ENCODE measurements around the gene CARM1.
"Not testable (repeated sequence)": the region's sequence is repeated elsewhere in the genome, so short reads cannot be mapped to it uniquely, and the experiment has no call there.

CARM1 gene

DNA sequence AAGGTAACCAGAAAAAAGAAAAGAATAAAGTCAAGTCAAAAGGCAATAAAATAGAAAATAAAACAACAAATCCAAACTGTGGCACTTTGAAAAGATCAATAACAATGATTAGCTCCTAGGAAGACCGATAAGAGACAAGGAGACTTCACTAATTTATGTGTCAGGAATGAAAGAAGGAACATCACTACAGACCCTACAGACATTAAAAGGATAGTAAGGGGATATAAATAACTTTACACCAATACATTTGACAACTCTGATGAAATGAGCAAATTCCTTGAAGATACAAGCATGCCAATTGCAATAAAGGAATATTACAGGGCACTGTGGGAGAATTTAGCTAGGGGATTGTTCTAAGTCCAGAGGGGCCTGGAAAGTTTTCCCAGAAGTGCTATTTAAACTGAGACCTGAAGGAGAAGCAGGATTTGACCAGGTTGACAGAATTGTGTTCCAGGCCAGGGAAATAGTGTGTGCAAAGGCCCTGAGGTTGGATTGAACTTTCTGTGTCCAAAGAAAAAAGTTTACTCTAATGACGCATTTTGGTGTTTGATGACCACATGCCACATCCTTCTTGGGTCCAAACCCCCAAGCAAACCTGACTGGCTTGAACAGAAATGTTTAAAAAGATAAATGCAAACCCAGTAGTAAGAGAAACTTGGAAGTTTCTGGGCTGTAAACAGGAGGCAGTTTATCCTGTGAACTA is 24.7 kb upstream of the CARM1 start:
- no peak for DNase-seq (ENCODE audit: low spot score)

DNA sequence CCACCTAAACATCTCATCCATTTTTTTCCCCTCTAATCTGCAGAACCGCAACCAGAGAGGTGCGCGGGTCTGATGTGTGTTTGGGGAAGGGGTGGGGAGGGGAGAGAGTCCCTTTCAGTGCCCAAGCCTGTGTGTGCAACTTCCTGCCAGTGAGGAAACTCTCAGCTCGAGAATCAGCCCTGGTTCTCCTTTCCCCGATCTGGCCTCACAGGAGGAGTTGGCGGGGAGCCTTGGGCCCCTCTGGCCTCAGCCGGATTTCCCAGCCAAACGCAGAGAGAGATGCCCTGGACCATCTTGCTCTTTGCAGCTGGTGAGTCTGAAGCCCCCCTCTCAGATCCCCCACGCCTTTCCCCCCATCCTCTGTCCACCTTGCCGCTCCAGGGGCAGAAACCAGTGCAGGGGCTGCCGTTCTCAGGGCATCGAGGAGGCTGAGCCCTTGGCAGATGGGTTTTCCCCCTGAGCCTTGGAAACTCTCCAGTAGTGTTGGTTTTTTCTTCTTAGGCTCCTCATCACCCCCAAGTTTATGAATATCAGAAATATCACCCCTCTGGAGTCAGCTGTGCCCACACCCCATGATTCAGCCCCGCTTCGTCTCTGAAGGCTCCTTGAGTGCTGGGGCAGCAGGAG is 23.0 kb upstream of the CARM1 start, which contains the start of gene C19orf38:
C19orf38 (plus strand) TSS at position 186 of the 627 bp plus-strand sequence; CDS start at position 280, 94 bp downstream.
- no peak for DNase-seq (ENCODE audit: low spot score)

DNA sequence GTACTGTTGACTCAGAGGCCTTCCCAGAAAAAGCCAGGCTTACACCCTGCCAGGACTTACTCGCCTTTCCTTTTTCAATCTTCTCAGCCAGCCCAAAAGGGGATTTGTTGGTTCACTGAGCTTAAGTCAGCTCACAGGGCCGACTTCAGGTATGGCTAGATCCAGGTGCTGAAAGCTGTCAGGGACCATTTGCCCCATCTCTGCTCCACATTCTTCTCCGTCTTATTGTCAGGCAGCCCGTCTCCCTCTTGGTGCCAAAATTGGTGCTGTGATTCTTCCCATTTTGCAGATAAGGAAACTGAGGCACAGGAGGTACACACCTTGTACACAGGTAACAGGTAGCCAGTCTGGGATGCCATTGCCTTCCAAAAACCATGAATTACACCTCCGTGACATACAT is 20.7 kb upstream of the CARM1 start:
- DNase-seq (ENCODE audit: low spot score), result no peak

DNA sequence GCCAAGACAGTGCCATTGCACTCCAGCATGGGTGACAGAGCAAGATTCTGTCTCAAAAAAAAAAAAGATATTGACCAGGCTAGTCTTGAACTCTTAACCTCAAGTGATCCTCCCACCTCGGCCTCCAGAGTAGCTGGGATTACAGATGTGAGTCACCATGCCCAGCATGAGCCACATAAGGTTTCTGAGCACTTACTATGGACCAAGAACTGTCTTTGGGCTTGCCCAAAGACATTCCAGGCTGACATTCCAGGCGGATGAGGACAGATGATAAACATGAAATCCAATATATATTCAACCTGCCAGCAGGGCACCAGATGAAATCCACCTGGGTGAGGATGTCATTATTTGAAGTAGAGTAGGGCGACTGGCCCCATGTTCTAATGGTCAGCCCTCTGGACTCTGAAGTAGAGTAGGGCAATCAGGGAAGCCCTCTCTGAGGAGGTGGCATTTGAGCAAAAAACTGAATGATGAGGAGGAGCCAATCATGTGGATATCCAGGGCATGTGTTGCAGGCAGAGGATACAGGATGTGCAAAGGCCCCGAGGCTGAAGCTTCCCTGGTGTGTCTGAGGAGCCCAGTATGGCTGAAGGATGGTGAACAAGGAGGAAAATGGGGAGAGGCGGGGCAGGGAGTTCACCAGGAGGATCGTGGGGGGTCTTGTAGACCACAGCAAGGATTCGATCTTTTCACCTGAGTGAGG is 19.1 kb upstream of the CARM1 start:
- no peak for DNase-seq (ENCODE audit: low spot score)

DNA sequence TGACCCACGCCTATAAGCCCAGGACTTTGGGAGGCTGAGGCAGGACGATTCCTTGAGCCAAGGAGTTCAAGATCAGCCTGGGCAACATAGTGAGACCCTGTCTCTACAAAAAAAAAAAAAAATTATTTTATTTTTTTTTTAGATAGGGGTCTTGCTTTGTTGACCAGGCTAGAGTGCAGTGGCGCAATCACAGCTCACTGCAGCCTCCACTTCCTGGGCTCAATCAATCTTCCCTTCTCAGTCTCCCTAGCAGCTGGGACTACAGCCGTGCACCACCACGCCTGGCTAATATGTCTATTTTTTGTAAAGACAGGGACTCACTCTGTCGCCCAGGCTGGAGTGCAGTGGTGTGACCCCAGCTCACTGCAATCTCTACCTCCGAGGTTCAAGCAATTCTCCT is 18.4 kb upstream of the CARM1 start:
- DNase-seq (ENCODE audit: low spot score), result no peak

DNA sequence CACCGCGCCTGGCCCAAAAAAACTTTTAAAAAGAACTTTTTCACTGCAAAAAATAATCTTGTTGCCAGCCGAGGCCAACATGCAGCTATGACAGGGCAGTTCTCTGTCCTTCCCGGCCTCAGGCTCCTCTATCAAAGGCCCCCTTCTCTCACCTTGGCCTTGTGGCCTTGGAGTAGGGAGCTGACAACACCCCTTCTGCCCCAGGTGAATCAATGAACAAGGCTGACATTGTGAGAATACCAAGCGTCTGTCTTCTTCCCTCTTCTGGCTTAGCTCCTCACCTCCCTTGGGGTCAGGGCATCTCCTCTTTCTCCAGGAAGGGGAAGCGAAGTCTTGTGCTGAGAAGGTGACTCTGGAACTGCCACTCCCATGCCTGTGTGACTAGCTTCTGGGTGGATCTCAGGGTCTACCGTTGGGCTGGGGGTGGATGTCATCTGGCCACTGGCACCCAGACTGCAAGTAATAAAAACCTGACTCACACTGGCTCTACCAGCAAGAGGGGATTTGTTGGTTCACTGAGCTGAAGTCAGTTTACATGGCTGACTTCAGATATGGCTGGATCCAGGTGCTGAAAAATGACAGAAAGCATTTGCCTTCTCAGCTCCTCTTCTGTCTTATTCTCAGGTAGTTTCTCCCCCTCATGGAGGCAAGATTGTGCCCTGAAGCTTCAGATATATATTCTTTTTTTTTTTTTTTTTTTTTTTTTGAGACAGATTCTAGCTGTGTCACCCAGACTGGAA is 16.8 kb upstream of the CARM1 start:
- DNase-seq (ENCODE audit: low spot score), result no peak

DNA sequence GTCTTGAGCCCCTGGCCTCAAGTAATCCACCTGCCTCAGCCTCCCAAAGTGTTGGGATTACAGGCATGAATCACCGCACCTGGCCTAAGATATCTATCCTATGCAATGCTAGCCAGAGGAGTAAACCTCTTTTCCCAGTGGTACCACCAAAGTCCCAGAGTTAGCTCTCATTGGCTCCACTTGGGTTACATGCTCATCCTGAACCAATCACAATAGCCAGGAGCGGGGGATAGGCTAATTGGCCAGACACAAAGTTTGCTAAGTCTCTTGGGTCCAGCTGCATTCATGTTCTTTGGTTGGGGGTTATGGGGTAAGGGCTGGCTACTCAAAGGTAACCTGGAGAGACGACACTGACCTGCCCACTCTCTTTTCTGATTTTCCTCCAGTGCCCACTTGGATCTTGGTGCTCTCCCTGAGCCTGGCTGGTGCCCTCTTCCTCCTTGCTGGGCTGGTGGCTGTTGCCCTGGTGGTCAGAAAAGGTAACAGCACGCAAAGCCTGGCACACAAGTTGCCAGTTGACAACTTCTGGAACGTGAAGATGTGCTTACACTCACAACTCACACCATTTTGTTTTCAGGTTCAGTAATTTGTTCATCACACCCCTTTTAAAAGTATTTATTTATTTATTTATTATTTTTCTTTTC is 15.4 kb upstream of the CARM1 start:
- no peak for DNase-seq (ENCODE audit: low spot score)

DNA sequence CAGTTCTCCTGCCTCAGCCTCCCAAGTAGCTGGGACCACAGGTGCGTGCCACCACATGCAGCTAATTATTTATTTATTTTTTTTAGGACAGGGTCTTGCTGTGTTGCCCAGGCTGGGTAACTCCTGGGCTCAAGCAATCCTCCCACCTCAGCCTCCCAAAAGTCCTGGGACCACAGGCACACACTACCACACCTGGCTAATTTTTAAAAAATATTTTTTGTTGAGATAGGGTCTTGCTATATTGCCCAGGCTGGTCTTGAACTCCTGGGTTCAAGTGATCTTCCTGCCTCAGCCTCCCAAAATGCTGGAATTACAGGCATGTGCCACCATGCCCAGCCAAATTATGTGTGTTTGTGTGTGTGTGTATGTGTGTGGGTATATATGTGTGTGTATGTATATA is 14.5 kb upstream of the CARM1 start:
- not testable (repeated sequence) for DNase-seq (ENCODE audit: low spot score)

DNA sequence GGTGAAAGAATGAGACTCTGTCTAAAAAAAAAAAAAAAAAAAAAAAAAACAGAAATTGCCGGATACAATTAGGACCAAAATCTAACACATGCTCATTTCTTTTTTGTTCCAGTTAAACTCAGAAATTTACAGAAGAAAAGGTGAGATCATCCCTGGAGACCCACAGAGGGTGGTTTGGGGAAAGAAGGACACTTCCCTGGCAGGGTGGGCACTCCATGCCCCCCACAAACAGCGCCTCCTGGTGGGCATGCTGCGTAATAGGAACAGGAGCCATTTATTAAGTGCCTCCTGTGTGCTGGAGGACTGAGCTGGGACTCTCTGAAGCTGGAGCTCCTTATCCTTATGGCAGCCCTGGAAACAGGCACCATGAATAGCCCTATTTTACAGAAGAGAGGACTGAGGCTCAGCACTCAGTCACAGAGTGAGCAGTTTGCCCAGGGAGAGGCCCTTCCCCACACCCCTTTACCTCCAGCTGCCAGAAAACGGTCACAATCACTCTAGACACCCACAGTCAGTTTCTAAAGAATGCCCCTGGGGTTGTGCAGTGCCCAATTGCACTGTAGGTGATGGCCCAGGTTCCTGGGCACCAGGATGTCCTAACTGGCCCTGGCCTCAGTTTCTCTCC is 13.0 kb upstream of the CARM1 start:
- no peak for DNase-seq (ENCODE audit: low spot score)

DNA sequence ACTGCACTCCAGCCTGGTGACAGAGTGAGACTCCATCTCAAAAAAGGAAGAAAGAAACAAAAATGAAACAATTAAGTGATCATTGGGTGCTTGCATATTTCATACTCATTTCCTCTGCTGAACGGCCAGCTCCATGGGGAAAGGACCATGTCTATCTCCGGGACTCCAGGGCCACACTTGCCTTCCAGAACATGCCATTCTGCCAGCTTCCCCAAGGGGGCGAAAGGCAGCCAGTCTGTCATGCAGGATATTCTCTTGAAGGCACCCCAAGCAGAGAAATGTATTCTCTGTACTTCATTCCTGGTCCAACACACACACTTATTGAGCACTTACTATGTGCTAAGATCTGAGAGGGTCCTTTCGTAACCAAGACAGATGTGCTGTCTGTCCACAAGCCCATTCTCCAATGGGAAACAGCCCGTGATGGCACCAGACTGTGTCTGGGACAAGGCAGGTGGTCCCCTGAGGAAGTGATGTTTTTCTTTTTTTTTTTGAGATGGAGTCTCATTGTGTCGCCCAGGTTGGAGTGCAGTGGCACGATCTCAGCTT is 10.2 kb upstream of the CARM1 start:
- DNase-seq (ENCODE audit: low spot score), result no peak

DNA sequence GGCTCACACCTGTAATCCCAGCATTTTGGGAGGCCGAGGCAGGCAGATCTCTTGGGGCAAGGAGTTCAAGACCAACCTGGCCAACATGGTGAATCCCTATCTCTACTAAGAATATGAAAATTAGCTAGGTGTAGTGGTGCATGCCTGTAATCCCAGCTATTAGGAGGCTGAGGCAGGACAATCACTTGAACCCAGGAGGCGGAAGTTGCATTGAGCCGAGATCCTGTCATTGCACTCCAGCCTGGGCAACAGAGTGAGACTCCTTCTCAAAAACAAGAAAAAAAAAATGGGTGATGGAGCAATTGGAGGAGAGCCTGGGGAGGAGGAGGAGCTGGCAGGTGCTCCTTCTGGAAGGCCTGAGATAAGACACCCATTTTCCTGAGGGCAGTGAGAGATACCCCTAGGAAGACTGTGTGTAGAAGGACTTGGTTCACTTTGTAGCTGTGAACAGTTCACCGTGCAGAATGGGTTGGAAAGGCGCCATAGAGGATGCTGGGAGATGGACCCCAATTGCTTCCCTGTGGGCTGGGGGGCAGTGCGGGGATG is 8.7 kb upstream of the CARM1 start:
- no peak for DNase-seq (ENCODE audit: low spot score)

DNA sequence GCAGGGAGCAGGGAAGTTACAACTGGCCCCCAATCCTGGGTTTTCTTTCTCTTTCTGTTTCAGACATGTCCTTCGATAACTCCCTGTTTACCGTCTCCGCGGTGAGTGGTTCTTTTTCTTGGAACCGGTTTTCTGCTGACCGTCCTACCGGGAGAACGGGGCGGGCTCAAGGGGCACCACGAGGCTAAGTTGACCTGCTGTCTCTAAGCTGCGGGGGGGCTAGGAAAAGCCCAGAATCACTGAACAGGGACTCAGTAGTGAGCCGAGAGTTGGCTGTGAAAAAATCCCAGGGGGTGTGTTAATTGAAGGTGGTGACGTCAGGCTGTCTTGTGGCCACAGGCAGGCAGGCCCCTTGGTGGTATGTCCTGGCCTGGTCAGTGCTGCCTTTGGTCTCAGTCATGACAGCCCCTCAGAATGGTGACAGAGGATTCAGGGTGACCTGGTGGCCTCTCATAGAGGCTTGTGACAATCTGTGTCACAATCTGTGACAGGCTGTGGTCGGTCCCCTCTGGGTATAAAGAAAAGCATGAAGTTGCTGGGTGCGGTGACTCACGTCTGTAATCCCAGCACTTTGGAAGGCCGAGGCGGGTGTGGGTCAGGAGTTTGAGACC is 8.1 kb upstream of the CARM1 start:
- no peak for DNase-seq (ENCODE audit: low spot score)

DNA sequence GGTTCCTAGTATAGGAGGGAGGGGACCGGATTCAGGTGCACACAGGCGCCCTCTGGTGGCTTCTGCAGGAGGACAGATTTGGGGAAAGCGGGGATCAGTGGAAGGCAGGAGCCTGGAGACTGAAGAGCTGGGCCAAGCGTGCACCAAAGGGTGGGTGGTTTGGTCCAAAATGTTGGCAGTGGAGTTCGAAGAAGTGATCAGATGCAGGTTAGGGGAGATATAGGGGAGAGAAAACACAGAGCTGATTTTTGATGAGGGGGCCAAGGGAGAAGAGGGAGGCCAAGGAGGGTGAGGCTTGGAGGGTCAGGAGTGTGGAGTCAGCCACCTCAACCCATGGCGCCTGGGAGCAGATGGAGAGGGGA is 6.8 kb upstream of the CARM1 start:
- DNase-seq (ENCODE audit: low spot score), result peak; percentile 87

DNA sequence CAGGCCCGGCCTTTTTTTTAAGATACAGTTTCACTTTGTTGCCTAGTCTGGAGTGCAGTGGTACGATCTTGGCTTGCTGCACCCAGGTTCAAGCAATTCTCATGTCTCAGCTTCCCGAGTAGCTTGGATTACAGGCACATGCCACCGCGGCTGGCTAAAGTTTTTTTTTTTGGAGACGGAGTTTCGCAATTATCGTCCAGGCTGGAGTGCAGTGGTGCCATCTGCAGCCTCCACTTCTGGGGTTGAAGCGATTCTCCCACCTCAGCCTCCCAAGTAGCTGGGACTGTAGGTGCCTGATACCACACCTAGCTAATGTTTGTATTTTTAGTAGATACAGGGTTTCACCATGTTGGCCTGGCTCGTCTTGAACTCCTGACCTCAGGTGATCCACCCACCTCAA is 4.9 kb upstream of the CARM1 start:
- no peak for DNase-seq (ENCODE audit: low spot score)

DNA sequence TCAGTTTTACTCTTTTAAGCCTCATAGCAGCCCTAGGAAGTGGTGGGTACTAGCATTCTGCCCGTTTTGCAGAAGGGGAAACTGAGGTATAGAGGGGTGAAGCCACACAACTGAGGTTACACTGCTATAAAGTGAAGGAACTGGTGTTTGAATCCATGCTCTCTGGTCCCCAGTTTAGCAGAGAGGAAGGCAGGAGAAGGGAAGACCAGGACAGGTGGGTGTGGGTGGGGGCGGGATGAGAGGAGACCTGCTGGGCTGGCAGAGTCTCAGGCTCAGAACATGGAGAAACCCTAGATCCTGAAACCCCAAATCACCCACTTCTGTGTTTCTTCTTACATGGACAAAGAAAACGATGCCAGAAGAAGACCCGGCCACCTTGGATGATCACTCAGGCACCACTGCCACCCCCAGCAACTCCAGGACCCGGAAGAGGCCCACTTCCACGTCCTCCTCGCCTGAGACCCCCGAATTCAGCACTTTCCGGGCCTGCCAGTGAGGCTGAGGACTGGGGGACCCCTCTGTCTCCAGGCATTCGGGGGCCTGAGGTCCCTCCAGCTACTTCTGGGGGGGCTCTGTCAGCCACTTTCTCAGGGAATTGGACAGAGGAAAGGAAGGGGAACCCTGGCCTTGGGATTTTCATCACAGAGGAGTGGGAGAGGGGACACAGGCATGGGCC is 2.3 kb upstream of the CARM1 start:
- no peak for DNase-seq (ENCODE audit: low spot score)

DNA sequence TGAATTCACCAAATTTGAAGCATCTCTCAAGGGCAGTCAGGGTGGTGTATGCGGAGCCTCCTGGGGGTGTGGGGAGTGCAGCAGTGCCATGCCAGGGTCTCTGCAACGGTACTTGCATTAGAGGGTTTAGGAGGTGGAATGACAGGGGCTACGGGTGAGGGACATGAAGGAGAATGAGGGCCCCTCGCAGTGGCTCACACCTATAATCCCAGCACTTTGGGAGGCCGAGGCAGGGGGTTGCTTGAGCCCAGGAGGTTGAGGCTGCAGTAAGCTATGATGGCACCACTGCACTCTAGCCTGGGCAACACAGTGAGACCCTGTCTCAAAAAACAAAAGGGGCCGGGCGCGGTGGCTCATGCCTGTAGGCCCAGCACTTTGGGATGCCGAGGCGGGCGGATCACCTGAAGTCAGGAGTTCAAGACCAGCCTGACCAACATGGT is 1.5 kb upstream of the CARM1 start:
- not testable (repeated sequence) for DNase-seq (ENCODE audit: low spot score)

DNA sequence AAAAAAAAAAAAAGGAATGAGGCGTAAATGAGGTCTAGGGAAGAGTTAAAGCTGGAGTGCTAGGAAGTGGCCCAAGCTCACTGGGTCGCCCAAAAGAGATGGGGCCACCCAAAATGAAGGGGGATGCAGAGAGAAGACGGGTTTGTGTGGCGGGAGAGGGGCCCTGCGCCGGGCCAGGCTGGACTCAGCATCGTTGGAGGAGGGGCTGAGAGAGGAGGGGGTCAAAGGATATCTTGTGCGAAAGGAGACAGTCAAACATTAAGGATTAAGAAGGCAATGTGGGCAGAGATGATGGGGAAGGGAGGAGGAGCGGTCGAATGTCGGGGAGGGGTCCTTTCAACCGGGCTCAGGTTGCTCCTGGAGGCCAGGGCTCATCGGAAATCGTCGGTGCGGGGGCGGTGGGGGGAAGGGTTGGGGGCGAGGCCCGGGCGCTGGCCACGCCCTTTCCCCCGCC is 825 bp upstream of the CARM1 start:
- DNase-seq (ENCODE audit: low spot score), result no peak

DNA sequence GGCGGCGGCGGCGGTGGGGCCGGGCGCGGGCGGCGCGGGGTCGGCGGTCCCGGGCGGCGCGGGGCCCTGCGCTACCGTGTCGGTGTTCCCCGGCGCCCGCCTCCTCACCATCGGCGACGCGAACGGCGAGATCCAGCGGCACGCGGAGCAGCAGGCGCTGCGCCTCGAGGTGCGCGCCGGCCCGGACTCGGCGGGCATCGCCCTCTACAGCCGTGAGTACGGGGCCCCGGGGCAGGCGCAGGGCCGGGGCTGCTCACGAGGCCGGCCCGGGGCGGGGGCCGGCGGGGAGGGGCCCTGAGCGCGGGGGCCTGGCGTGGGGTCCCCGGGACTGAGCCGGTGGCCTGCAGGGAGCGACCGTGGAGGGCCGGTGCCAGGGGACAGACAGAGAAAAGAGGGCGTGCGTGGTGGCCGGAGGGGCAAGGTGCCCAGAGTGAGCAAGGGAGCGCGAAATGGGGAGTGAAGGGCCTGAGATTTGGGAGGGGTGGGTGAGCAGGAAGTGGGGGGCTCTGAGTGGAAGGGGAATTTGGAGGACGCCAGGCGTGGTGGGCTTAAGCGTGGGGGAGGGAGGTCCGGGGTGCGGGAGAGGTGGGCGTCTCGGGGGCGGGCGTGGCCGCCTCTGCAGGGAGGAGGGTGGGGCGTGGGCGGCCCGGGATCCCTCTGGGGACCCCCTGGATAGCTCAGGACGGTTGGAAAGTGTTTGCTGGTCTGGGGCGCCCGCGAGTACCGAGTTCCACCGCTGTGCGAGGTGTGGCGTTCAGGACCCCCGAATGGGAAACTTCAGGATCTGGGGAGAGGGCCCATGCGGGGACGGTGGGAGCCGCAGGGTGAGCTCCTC is 575 bp downstream of the CARM1 start:
- DNase-seq (ENCODE audit: low spot score), result peak; percentile 36

DNA sequence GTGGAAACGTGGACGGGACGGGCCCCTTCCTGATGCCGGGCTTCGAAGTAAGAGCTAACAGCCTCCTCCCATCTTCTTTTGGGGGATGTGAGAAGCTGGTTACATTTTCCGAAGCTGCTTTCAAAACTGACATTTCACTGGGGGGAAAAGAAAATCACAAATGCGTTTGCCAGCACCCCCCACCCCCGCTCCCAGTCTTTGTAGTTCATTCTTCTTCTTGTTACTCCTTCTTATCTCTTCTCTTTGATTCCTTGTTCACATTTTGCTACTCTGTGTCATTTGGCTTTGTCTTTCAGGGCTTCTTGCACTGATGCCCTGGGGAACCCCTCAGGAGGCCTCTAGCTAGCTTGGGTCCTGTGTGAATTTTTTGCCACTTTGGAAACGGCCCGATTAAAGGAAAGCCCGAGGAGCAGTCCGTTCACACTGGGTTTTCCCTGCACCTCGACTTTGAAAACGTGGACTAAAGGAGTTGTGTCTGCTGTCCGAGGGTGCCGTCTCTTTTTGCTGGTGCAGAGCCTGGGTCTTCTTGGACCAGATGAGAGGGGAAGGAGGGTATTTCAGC is 1.3 kb downstream of the CARM1 start:
- no peak for DNase-seq (ENCODE audit: low spot score)

Data from Ammon's horn (tissue), 1 donor.